Natural killer cell treated with Interleukin-12 subunit alpha and Interleukin-12 subunit beta and Interleukin-15 and Interleukin-18, amount 100 ng/mL, for 72 hours (primary cell): ENCODE measurements around the gene KLF7. TPM values are rescaled to one million over a fixed set of nuclear protein-coding genes. Genes with fewer than 3 reads are reported as not detected.

Source experiments
- ATAC-seq, 2 donors: fragments of 150-1000 bp; cut with Tn5 transposase in 1 of 2; sonication (Bioruptor Pico), chemical (Tn5 transposase) in 1 of 2; 2 replicates each; pipeline ENCODE4 v1.10.0; 2021
- DNase-seq: peaks from one replicate; pipeline ENCODE4 v3.0.0; 2022; ENCODE audit warnings: low spot score
- H3K27ac Mint-ChIP-seq, 2 donors: 1 replicate in 1 of 2; 2 replicates in 1 of 2; pipeline ENCODE4 v1.8.0; 2022; ENCODE audit warnings: mixed read lengths in 2 of 2, mild to moderate bottlenecking in 1 of 2, moderate library complexity in 1 of 2
- H3K27me3 Mint-ChIP-seq, 2 donors: 1 replicate in 1 of 2; 2 replicates in 1 of 2; pipeline ENCODE4 v1.8.0; 2022; ENCODE audit warnings: mixed read lengths in 2 of 2
- H3K36me3 Mint-ChIP-seq: one replicate; pipeline ENCODE4 v1.8.0; 2022; ENCODE audit warnings: mixed read lengths
- H3K4me1 Mint-ChIP-seq, 2 donors: 1 replicate in 1 of 2; 2 replicates in 1 of 2; pipeline ENCODE4 v1.8.0; 2022; ENCODE audit warnings: low read depth in 2 of 2, mixed read lengths in 2 of 2, mild to moderate bottlenecking in 1 of 2
- H3K4me3 Mint-ChIP-seq: one replicate; pipeline ENCODE4 v1.8.0; 2022; ENCODE audit warnings: mixed read lengths
- H3K9me3 Mint-ChIP-seq: 2 replicates; pipeline ENCODE4 v1.8.0; 2022; ENCODE audit warnings: mixed read lengths
- total RNA-seq, 2 donors: library from RNA; stranded (reverse); gene quantifications; one replicate each; pipeline ENCODE4 v1.2.3, GENCODE V29; 2022

KLF7 gene
- total RNA-seq, 2 donors from 2014 or later = 13.3 to 49.1 TPM

GRCh38 chr2:207184348-207184747 lies 18.6 kb upstream of the KLF7 start:
- peaks cover 3% of the 10 kb centered on the region for H3K9me3 Mint-ChIP-seq
- DNase-seq = no peak
- peaks cover 32 to 33% of the 10 kb centered on the region in 2 donors for H3K27me3 Mint-ChIP-seq
- H3K4me1 Mint-ChIP-seq = peaks cover 7 to 10% of the 10 kb centered on the region in 2 donors
- no peak for ATAC-seq
- no peak overlapping the region for H3K27ac Mint-ChIP-seq
- peaks cover 4% of the 10 kb centered on the region for H3K36me3 Mint-ChIP-seq
- H3K4me3 Mint-ChIP-seq = no peak overlapping the region

GRCh38 chr2:207183506-207183905 lies 17.8 kb upstream of the KLF7 start:
- peak overlapping the region in 1 of 2 donors; percentile 14 for H3K27ac Mint-ChIP-seq
- no peak overlapping the region for H3K4me3 Mint-ChIP-seq
- peaks cover 4% of the 10 kb centered on the region for H3K36me3 Mint-ChIP-seq
- peaks cover 3% of the 10 kb centered on the region for H3K9me3 Mint-ChIP-seq
- no peak for DNase-seq
- H3K4me1 Mint-ChIP-seq = peaks cover 7 to 10% of the 10 kb centered on the region in 2 donors
- H3K27me3 Mint-ChIP-seq = peaks cover 31% of the 10 kb centered on the region in 2 donors
- no peak for ATAC-seq

GRCh38 chr2:207182911-207183310 lies 17.2 kb upstream of the KLF7 start:
- no peak overlapping the region for H3K4me3 Mint-ChIP-seq
- peaks cover 31 to 34% of the 10 kb centered on the region in 2 donors for H3K27me3 Mint-ChIP-seq
- no peak for ATAC-seq
- no peak for DNase-seq
- peaks cover 7 to 10% of the 10 kb centered on the region in 2 donors for H3K4me1 Mint-ChIP-seq
- peaks cover 3% of the 10 kb centered on the region for H3K9me3 Mint-ChIP-seq
- H3K27ac Mint-ChIP-seq = peak overlapping the region in 1 of 2 donors; percentile 14
- peaks cover 4% of the 10 kb centered on the region for H3K36me3 Mint-ChIP-seq

GRCh38 chr2:207181526-207182274 lies 16.0 kb upstream of the KLF7 start:
- no peaks in the 10 kb centered on the region for H3K9me3 Mint-ChIP-seq
- H3K36me3 Mint-ChIP-seq = no peaks in the 10 kb centered on the region
- ATAC-seq = no peak
- H3K27ac Mint-ChIP-seq = no peak overlapping the region
- H3K4me3 Mint-ChIP-seq = no peak overlapping the region
- H3K27me3 Mint-ChIP-seq = peaks cover 27 to 31% of the 10 kb centered on the region in 2 donors
- no peak for DNase-seq
- H3K4me1 Mint-ChIP-seq = peaks cover 7 to 10% of the 10 kb centered on the region in 2 donors

DNA sequence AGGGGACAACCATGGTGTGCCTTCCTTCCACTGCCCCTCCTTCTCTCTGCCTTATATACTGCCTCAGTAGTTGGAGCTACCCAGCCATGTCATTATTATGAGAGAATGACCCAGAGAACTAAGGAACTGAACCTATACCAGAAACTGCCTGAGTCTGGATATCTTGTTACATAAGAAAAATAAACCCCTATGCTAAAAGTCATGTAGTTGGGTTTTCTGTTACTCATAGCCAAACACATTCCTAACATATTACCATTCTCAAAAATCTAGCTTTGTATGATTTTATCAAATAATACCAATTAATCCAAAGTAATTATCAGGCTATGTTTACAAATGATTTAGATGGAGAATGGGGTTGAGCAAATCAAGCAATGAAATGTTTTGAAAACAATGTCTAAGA lies 15.0 kb upstream of the KLF7 start:
- no peak for ATAC-seq
- H3K36me3 Mint-ChIP-seq = no peaks in the 10 kb centered on the region
- peaks cover 31 to 39% of the 10 kb centered on the region in 2 donors for H3K27me3 Mint-ChIP-seq
- no peaks in the 10 kb centered on the region for H3K9me3 Mint-ChIP-seq
- DNase-seq = no peak
- no peak overlapping the region for H3K27ac Mint-ChIP-seq
- peaks cover 9 to 10% of the 10 kb centered on the region in 2 donors for H3K4me1 Mint-ChIP-seq
- H3K4me3 Mint-ChIP-seq = no peak overlapping the region

DNA sequence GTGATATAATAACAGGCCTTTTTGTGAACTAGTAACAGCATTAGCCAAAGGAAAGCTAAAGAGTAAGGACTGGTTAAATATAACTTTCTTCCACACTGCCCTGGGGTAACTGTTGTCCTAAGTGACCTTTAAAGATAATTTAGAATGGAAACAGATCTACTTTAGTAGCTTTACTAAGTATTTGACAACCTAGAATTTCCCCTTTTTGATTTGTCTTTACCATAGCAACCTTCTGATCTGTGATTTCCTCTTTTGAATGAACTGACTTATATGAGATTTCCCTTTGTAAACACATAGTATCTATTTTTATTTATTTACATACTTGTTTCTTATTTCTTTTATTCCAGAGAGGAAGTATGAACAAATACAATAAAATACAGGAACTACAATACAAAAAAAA lies 10.5 kb upstream of the KLF7 start:
- no peak overlapping the region for H3K4me3 Mint-ChIP-seq
- no peak for DNase-seq

GRCh38 chr2:207173641-207174040 lies 7.9 kb upstream of the KLF7 start:
- no peak for DNase-seq

More for the DNA sequence above, 10.5 kb upstream of the KLF7 start:
- no peak overlapping the region for H3K27ac Mint-ChIP-seq
- H3K4me1 Mint-ChIP-seq = peaks cover 9 to 10% of the 10 kb centered on the region in 2 donors
- no peaks in the 10 kb centered on the region for H3K9me3 Mint-ChIP-seq
- H3K27me3 Mint-ChIP-seq = peaks cover 21 to 32% of the 10 kb centered on the region in 2 donors
- no peak for ATAC-seq
- H3K36me3 Mint-ChIP-seq = no peaks in the 10 kb centered on the region

GRCh38 chr2:207167099-207167923 lies 1.6 kb upstream of the KLF7 start:
- DNase-seq (no peak), ATAC-seq (no peak)
- peak overlapping the region; percentile 92 for H3K4me3 Mint-ChIP-seq
- no peaks in the 10 kb centered on the region for H3K9me3 Mint-ChIP-seq
- H3K4me1 Mint-ChIP-seq = peaks cover 37 to 40% of the 10 kb centered on the region in 2 donors
- no peaks in the 10 kb centered on the region for H3K36me3 Mint-ChIP-seq
- peaks cover 5 to 8% of the 10 kb centered on the region in 2 donors for H3K27me3 Mint-ChIP-seq
- peak overlapping the region; percentile 83 to 92 for H3K27ac Mint-ChIP-seq

More at GRCh38 chr2:207173641-207174040, 7.9 kb upstream of the KLF7 start:
- Mint-ChIP-seq H3K4me1 (peaks cover 0 to 2% of the 10 kb centered on the region in 2 donors), H3K27me3 (peaks cover 19 to 35% of the 10 kb centered on the region in 2 donors), H3K9me3 (no peaks in the 10 kb centered on the region), H3K4me3 (no peak overlapping the region), H3K36me3 (no peaks in the 10 kb centered on the region), H3K27ac (no peak overlapping the region)
- ATAC-seq = no peak

DNA sequence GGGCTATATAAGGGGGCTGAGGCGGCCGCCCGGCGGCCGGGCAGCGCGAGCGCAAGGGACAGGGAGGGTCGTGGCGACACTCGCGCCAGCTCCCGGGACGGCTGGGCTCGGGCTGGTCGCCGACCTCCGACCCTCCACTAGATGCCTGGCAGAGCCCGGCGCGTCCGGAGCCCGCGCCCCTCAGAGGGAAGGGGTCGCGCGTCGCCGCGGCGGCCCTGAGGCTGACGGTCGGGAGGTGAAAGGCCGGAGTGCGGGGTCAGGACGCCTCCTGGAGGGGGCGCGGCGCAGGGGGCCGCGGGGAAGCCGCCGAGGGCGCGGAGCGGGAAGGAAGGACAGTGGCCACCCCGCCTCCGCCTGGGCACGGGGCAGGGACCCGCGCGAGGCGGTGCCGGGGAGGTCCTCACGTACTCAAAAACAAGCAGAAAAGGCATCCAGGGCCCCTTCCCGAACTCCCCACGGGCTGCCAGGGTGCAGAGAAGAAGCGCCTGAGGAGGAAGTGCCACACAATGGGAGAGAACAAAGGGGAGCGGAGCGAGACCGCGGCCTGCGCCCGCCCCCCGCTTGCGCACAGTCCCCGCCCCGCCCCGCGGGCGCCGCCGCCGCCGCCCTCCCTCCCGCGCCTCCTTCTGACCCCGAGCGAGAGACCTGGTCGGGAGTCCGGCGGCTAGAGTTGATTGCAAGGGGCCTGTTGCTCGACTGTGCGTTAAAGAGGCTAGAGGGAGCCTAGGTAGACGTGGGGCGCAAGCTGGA lies 776 bp upstream of the KLF7 start:
- peaks cover 5 to 8% of the 10 kb centered on the region in 2 donors for H3K27me3 Mint-ChIP-seq
- DNase-seq = peak; percentile 72
- H3K4me1 Mint-ChIP-seq = peaks cover 39 to 40% of the 10 kb centered on the region in 2 donors
- H3K4me3 Mint-ChIP-seq = peak overlapping the region; percentile 92
- no peaks in the 10 kb centered on the region for H3K36me3 Mint-ChIP-seq
- H3K9me3 Mint-ChIP-seq = no peaks in the 10 kb centered on the region
- peak overlapping the region; percentile 83 to 92 for H3K27ac Mint-ChIP-seq
- peak; percentile 68 to 74 for ATAC-seq

GRCh38 chr2:207166039-207166348 lies 246 bp upstream of the KLF7 start:
- H3K9me3 Mint-ChIP-seq = no peaks in the 10 kb centered on the region
- DNase-seq (peak; percentile 98), ATAC-seq (peak; percentile 97)
- peak overlapping the region; percentile 83 to 92 for H3K27ac Mint-ChIP-seq
- no peaks in the 10 kb centered on the region for H3K36me3 Mint-ChIP-seq
- H3K4me3 Mint-ChIP-seq = peak overlapping the region; percentile 92
- H3K4me1 Mint-ChIP-seq = peaks cover 40 to 42% of the 10 kb centered on the region in 2 donors
- peaks cover 5 to 8% of the 10 kb centered on the region in 2 donors for H3K27me3 Mint-ChIP-seq

DNA sequence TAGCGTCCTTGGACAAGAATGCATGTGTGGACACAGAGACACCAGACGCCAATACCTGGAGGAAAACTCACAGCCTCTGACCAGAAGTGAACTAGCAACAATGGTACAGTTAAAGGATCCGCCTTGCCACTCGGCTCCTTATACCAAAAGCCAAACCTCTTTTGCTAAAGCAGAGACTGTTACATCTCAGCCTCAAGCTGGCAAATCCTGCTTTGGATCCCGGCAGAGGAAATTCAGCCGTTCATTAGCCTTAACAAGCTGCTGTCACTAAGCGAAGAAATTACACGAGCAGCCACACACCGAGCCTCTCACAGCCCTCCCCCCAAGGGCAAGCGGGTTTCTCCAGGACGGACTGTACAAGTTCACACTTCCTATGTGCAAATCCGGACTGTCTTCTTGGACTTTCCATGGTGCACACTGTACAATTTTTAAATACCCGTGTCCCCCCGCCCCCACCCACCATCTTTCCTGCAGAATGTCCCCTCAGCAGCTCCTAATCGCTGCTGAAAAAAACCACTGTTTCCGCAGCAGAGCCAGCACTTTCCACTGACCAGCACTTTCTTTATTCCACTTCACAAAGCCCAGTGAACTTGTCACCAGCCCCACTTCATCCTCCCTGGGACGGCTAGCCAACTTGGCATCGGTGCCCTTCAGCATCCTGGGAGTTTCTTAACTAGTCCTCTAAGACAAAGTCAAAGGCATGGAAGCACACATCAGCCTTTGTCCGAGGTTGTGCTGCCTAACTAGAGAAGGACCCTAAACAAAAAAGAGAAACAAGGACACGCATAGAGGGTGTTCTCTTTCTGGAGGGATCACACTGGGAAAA lies 1.5 kb downstream of the KLF7 start:
- peaks cover 40 to 42% of the 10 kb centered on the region in 2 donors for H3K4me1 Mint-ChIP-seq
- peak; percentile 81 for DNase-seq

DNA sequence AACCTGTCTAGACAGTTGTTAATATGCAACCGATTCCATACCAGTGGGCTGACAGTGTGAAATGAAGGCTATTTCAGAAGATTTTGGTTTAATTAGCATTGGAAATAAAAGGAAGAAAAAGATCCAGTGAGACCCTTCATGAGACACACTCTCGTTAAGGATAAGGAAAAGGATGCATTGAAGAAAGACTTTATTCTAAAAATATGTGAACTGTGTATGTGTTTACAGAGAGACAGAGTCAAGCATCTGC lies 2.1 kb downstream of the KLF7 start:
- no peaks in the 10 kb centered on the region for H3K27me3 Mint-ChIP-seq
- H3K27ac Mint-ChIP-seq = peak overlapping the region; percentile 83 to 92
- no peaks in the 10 kb centered on the region for H3K36me3 Mint-ChIP-seq
- DNase-seq = no peak
- no peak for ATAC-seq
- H3K9me3 Mint-ChIP-seq = no peaks in the 10 kb centered on the region
- peaks cover 40 to 42% of the 10 kb centered on the region in 2 donors for H3K4me1 Mint-ChIP-seq
- H3K4me3 Mint-ChIP-seq = peak overlapping the region; percentile 92

More for the DNA sequence above, 1.5 kb downstream of the KLF7 start:
- Mint-ChIP-seq H3K27me3 (no peaks in the 10 kb centered on the region), H3K4me3 (peak overlapping the region; percentile 92), H3K9me3 (no peaks in the 10 kb centered on the region), H3K27ac (peak overlapping the region; percentile 83 to 92), H3K36me3 (no peaks in the 10 kb centered on the region)
- peak in 1 of 2 donors; percentile 24 for ATAC-seq
